Astrocyte (in vitro differentiated cells and primary cell): ENCODE measurements around the gene EXOC4.

Experiments used
- EZH2 ChIP-seq: IDR thresholded peaks from 2 replicates; pipeline ENCODE4 v1.6.1; 2012; ENCODE audit warnings: mild to moderate bottlenecking, low read length, inconsistent platforms; ENCODE audit not compliant: insufficient read depth
- TF ChIP-seq, protein P1 (sequence below): IDR thresholded peaks from 2 replicates; pipeline ENCODE4 v1.5.1; 2011; ENCODE audit warnings: low read depth, mild to moderate bottlenecking, inconsistent platforms, low read length, moderate library complexity; ENCODE audit not compliant: insufficient read depth

- TF ChIP-seq, protein P1, sequence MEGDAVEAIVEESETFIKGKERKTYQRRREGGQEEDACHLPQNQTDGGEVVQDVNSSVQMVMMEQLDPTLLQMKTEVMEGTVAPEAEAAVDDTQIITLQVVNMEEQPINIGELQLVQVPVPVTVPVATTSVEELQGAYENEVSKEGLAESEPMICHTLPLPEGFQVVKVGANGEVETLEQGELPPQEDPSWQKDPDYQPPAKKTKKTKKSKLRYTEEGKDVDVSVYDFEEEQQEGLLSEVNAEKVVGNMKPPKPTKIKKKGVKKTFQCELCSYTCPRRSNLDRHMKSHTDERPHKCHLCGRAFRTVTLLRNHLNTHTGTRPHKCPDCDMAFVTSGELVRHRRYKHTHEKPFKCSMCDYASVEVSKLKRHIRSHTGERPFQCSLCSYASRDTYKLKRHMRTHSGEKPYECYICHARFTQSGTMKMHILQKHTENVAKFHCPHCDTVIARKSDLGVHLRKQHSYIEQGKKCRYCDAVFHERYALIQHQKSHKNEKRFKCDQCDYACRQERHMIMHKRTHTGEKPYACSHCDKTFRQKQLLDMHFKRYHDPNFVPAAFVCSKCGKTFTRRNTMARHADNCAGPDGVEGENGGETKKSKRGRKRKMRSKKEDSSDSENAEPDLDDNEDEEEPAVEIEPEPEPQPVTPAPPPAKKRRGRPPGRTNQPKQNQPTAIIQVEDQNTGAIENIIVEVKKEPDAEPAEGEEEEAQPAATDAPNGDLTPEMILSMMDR, result no peak
- no peak for TF ChIP-seq EZH2
Measured at GRCh38 chr7:133955208-133955607, 702.3 kb downstream of the EXOC4 start.
